Cardiac muscle cell (in vitro differentiated cells and primary cell): ENCODE results near the gene USP50. TPM values are rescaled to one million over a fixed set of nuclear protein-coding genes. Genes with fewer than 3 reads are reported as not detected.

Experiments used
- DNase-seq, 2 donors: peaks; one replicate each; pipeline versions ENCODE4 v3.0.0 to v3.0.0-alpha.2; 2010 to 2017; ENCODE audit warnings: low read depth in 1 of 2, low spot score in 1 of 2
- H3K27ac ChIP-seq: fragments of 200-600 bp; sonication (generic); 2 replicates; pipeline ENCODE4 v1.5.1; 2016
- H3K27me3 ChIP-seq: fragments of 200-600 bp; sonication (generic); 2 replicates; pipeline ENCODE4 v1.6.0; 2016; ENCODE audit warnings: control low read depth
- H3K36me3 ChIP-seq: fragments of 200-600 bp; sonication (generic); 2 replicates; pipeline ENCODE4 v1.5.1; 2016; ENCODE audit warnings: control low read depth
- H3K4me1 ChIP-seq: fragments of 200-600 bp; sonication (generic); 2 replicates; pipeline ENCODE4 v1.8.1; 2017; ENCODE audit warnings: low read depth, mild to moderate bottlenecking, mixed run types
- H3K4me3 ChIP-seq: fragments of 200-600 bp; sonication (generic); 2 replicates; pipeline ENCODE4 v1.5.1; 2016; ENCODE audit warnings: mild to moderate bottlenecking
- H3K9me3 ChIP-seq: fragments of 200-600 bp; sonication (generic); 2 replicates; pipeline ENCODE4 v1.5.1; 2017; ENCODE audit warnings: low read depth, mild to moderate bottlenecking, control low read depth
- CTCF ChIP-seq: IDR thresholded peaks from 2 replicates; pipeline ENCODE4 v1.5.1; 2012; ENCODE audit warnings: low read depth, mild to moderate bottlenecking, low read length
- polyA plus RNA-seq: library from polyadenylated mRNA; unstranded; fragments of >200 nt; fragmentation: Nextera tagmentation; extraction: Ambion mirVana; gene quantifications from 2 replicates; pipeline ENCODE4 v1.2.1, GENCODE V29; 2016
- total RNA-seq: library from RNA; depleted of rRNA; stranded (reverse); fragments of >200 nt; gene quantifications from 2 replicates; pipeline ENCODE4 v1.2.3, GENCODE V29; 2016

The USP50 gene
- total and polyA plus RNA-seq, 2 experiments from 2014 or later, result not detected

GRCh38 chr15:50458348-50459112 lies 87.9 kb downstream of the USP50 start:
- TF ChIP-seq CTCF, result no peak
- peak in 1 of 2 donors; percentile 34 for DNase-seq
- Histone ChIP-seq H3K4me3 (no peak overlapping the region), H3K36me3 (peaks cover 21% of the 10 kb centered on the region), H3K4me1 (no peaks in the 10 kb centered on the region), H3K27me3 (no peaks in the 10 kb centered on the region), H3K27ac (no peak overlapping the region), H3K9me3 (no peaks in the 10 kb centered on the region)

GRCh38 chr15:50452927-50453326 lies 93.5 kb downstream of the USP50 start:
- Histone ChIP-seq H3K9me3 (no peaks in the 10 kb centered on the region), H3K36me3 (peaks cover 6% of the 10 kb centered on the region), H3K4me1 (no peaks in the 10 kb centered on the region), H3K27me3 (no peaks in the 10 kb centered on the region), H3K4me3 (no peak overlapping the region), H3K27ac (no peak overlapping the region)
- TF ChIP-seq CTCF, result no peak
- peak in 1 of 2 donors; percentile 76 for DNase-seq

Other genes starting within 250 kb of the USP50 start
- gene GABPB1, start 191.5 kb downstream of the USP50 start, total RNA-seq, result 22.3 and 25.5 TPM in 2 replicates
- gene GABPB1, start 191.5 kb downstream of the USP50 start, polyA plus RNA-seq, result 12.5 and 15.3 TPM in 2 replicates
- 23.1 and 28.4 TPM in 2 replicates for gene USP8, start 122.3 kb downstream of the USP50 start, total RNA-seq
- gene USP8, start 122.3 kb downstream of the USP50 start, polyA plus RNA-seq, result 36.4 and 41.7 TPM in 2 replicates
- 22.8 and 47.8 TPM in 2 replicates for gene TRPM7, start 140.1 kb upstream of the USP50 start, total RNA-seq
- gene TRPM7, start 140.1 kb upstream of the USP50 start, polyA plus RNA-seq, result 10.2 and 21.2 TPM in 2 replicates
- gene SPPL2A, start 219.0 kb upstream of the USP50 start, total RNA-seq, result 122 and 198 TPM in 2 replicates
- 32.5 and 37.3 TPM in 2 replicates for gene SPPL2A, start 219.0 kb upstream of the USP50 start, polyA plus RNA-seq